ENCODE results near the gene TMEM87B. TPM values are rescaled to one million over a fixed set of nuclear protein-coding genes. Genes with fewer than 3 reads are reported as not detected.

TMEM87B gene
- total and polyA plus RNA-seq, 10 of the 15 experiments (the other 5 are each of a cell fraction or from before 2014, with no cell fraction given) = 5.7 to 20.6 (median 12.3) TPM

- peak; percentile 78 for DNase-seq (ENCODE audit: low read depth, low spot score)
- BruUV-seq (replicated peaks) = no TSS peak
- intact Hi-C loops (cut with micrococcal nuclease; ENCODE audit: unreplicated experiment) = loop anchor here (10.0 kb wide), 1 partner anchor 651 kb away; no protein-coding TSS in a partner anchor
- TF ChIP-seq ZNF622 (IDR thresholded peaks at IDR 0.05) (no peak), ZNF217 (IDR thresholded peaks at IDR 0.05) (no peak), NFXL1 (IDR thresholded peaks at IDR 0.05; ENCODE audit: borderline replicate concordance) (no peak), ZNF274 (IDR thresholded peaks at IDR 0.05; ENCODE audit: insufficient read depth, insufficient read length) (no peak), ZNF592 (IDR thresholded peaks at IDR 0.05) (no peak), EZH2 (IDR thresholded peaks at IDR 0.05; ENCODE audit: borderline replicate concordance, control insufficient read depth, low read depth, low read length) (no peak), IKZF1 (conservative IDR thresholded peaks at IDR 0.05) (0 out of 2 replicates have a peak, but pooled peaks have one; percentile 25), E4F1 (IDR thresholded peaks at IDR 0.05; ENCODE audit: borderline replicate concordance, partially characterized antibody) (no peak), MLLT1 (IDR thresholded peaks at IDR 0.05) (peak; percentile 99), ZSCAN29 (IDR thresholded peaks at IDR 0.05) (no peak), SMAD1 (IDR thresholded peaks at IDR 0.05; ENCODE audit: low read depth, partially characterized antibody) (no peak), MAX (IDR thresholded peaks at IDR 0.05; ENCODE audit: low read depth, low read length) (no peak), ZBED1 (IDR thresholded peaks at IDR 0.05; ENCODE audit: borderline replicate concordance) (no peak), HDGF (IDR thresholded peaks at IDR 0.05) (peak; percentile 100)
Observed at GRCh38 chr2:112053917-112054846, 887 bp upstream of the TMEM87B start.

More at GRCh38 chr2:112053917-112054846, 887 bp upstream of the TMEM87B start:
- peak overlapping the region; percentile 52; the same call in 1 of the 2 replicates for H3K4me3 ChIP-seq
- CTCF ChIA-PET = interaction anchor here (0.6 to 11.6 kb wide), 3 partner anchors 153 to 167 kb away, joined by 3 to 189 read pairs (median 104); partner anchors contain the start of gene MERTK
- H3K27ac ChIP-seq (ENCODE audit: control insufficient read depth, insufficient read depth) = peak overlapping the region; percentile 62
- no peaks in the 10 kb centered on the region for H4K20me1 ChIP-seq (ENCODE audit: control insufficient read depth, insufficient read depth)
- in situ Hi-C loops (cut with MboI) = loop anchor here (5.0 kb wide), 1 partner anchor 167 kb away; no protein-coding TSS in a partner anchor
- H2AFZ ChIP-seq (ENCODE audit: control insufficient read depth, low read depth, low read length) = peak overlapping the region; percentile 98
- peak overlapping the region; percentile 85 for H3K4me2 ChIP-seq (ENCODE audit: control insufficient read depth, insufficient read depth)
- peak overlapping the region; percentile 54 for H3K9ac ChIP-seq (ENCODE audit: control insufficient read depth, insufficient read depth, low read length)
- RAD21 ChIA-PET (ENCODE audit: unreplicated experiment) = interaction anchor here (0.6 to 1.6 kb wide), 12 partner anchors 10 to 645 kb away, joined by 3 to 9 read pairs (median 5); partner anchors contain the start of gene ANAPC1
- POLR2A ChIA-PET = interaction anchor here (0.5 to 1.5 kb wide), 10 partner anchors 22 to 531 kb away, joined by 3 to 8 read pairs (median 4); partner anchors contain the start of gene MERTK
- no peaks in the 10 kb centered on the region for H3K27me3 ChIP-seq (replicated peaks in 1 of 2; ENCODE audit: control insufficient read depth in 2 of 2, insufficient read depth in 2 of 2, low read length in 1 of 2)
- peaks cover 0 to 5% of the 10 kb centered on the region in 2 experiments; a peak in 1 of 4 replicates for H3K36me3 ChIP-seq (ENCODE audit: control insufficient read depth in 2 of 2, insufficient read depth in 2 of 2, low read length in 1 of 2)
- SMC1A ChIA-PET (ENCODE audit: uncharacterized antibody, unreplicated experiment) = interaction anchor here (0.6 to 9.0 kb wide), 3 partner anchors 69 to 165 kb away, joined by 3 to 85 read pairs (median 3); no protein-coding TSS in a partner anchor
- ATAC-seq (peak; percentile 79), FAIRE-seq (peak; percentile 93)
- peaks cover 29% of the 10 kb centered on the region for H3K79me2 ChIP-seq (ENCODE audit: control insufficient read depth, insufficient read depth, low read length)
- peaks cover 5% of the 10 kb centered on the region for H3K4me1 ChIP-seq (ENCODE audit: control insufficient read depth, insufficient read depth, low read length)
- H3K9me3 ChIP-seq (replicated peaks; ENCODE audit: control insufficient read depth, insufficient read depth, low read length) = no peaks in the 10 kb centered on the region
- 5% methylated on average over 20 of the region's 62 CpGs for WGBS (ENCODE audit: insufficient coverage, insufficient replicate concordance, low lambda C conversion rate, missing lambda C conversion rate)
